ENCODE results near the gene PVRIG.
"Not testable (repeated sequence)": the region's sequence is repeated elsewhere in the genome, so short reads cannot be mapped to it uniquely, and the experiment has no call there.

GRCh38 chr7:100219801-100220585 is at the start of gene PVRIG:
- TF ChIP-seq, protein P1, sequence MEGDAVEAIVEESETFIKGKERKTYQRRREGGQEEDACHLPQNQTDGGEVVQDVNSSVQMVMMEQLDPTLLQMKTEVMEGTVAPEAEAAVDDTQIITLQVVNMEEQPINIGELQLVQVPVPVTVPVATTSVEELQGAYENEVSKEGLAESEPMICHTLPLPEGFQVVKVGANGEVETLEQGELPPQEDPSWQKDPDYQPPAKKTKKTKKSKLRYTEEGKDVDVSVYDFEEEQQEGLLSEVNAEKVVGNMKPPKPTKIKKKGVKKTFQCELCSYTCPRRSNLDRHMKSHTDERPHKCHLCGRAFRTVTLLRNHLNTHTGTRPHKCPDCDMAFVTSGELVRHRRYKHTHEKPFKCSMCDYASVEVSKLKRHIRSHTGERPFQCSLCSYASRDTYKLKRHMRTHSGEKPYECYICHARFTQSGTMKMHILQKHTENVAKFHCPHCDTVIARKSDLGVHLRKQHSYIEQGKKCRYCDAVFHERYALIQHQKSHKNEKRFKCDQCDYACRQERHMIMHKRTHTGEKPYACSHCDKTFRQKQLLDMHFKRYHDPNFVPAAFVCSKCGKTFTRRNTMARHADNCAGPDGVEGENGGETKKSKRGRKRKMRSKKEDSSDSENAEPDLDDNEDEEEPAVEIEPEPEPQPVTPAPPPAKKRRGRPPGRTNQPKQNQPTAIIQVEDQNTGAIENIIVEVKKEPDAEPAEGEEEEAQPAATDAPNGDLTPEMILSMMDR (IDR thresholded peaks at IDR 0.05; ENCODE audit: poor library complexity) = not testable (repeated sequence)
- TF ChIP-seq EZH2phosphoT487 (IDR thresholded peaks at IDR 0.05; ENCODE audit: low read depth, severe bottlenecking, unreplicated experiment) = not testable (repeated sequence)
